Kidney (tissue), 14 donors: Measurements from ENCODE around the gene AGPAT1. TPM values are rescaled to one million over a fixed set of nuclear protein-coding genes. Genes with fewer than 3 reads are reported as not detected.

Experiments
- DNase-seq, 5 donors: peaks; one replicate each; pipeline ENCODE4 v3.0.0-alpha.2; 2013 to 2020
- FAIRE-seq: peaks from 2 replicates; lab custom pipeline; 2012; peaks lifted over from hg19 to GRCh38; lab: Jason Lieb, UNC
- H3K27ac ChIP-seq, 2 donors: one replicate each; pipeline ENCODE4 v1.7.0; 2013; ENCODE audit warnings: low read depth in 2 of 2, low read length in 2 of 2, inconsistent platforms in 1 of 2
- H3K27me3 ChIP-seq: one replicate; pipeline ENCODE4 v1.7.1; 2013; ENCODE audit warnings: low read length, inconsistent platforms; ENCODE audit not compliant: control insufficient read depth, insufficient read depth
- H3K36me3 ChIP-seq, 3 donors: one replicate each; pipeline versions ENCODE4 v1.7.0 to v1.7.1; 2013; ENCODE audit warnings: low read length in 3 of 3, control low read depth in 1 of 3, inconsistent platforms in 1 of 3; ENCODE audit not compliant: insufficient read depth in 3 of 3, control insufficient read depth in 2 of 3
- H3K4me1 ChIP-seq, 3 donors: one replicate each; pipeline versions ENCODE4 v1.7.0 to v1.7.1; 2013; ENCODE audit warnings: low read length in 3 of 3, inconsistent platforms in 1 of 3, low read depth in 1 of 3; ENCODE audit not compliant: control insufficient read depth in 2 of 3, insufficient read depth in 2 of 3
- H3K4me3 ChIP-seq, 3 donors: one replicate each; pipeline versions ENCODE4 v1.7.0 to v1.8.1; 2013; ENCODE audit warnings: low read length in 3 of 3, control low read depth in 1 of 3, inconsistent platforms in 1 of 3
- H3K9ac ChIP-seq, 3 donors: one replicate each; pipeline versions ENCODE4 v1.7.0 to v1.7.1; 2013; ENCODE audit warnings: low read length in 3 of 3, control low read depth in 1 of 3, inconsistent platforms in 1 of 3
- H3K9me3 ChIP-seq, 3 donors: one replicate each; pipeline versions ENCODE4 v1.7.0 to v1.7.1; 2013; ENCODE audit warnings: low read length in 3 of 3, control low read depth in 1 of 3, inconsistent platforms in 1 of 3; ENCODE audit not compliant: control insufficient read depth in 2 of 3, insufficient read depth in 1 of 3
- intact Hi-C: fragments of 100-400 bp; cut with DNase I; formaldehyde crosslinking; loops from one replicate; pipeline ENCODE4 v1.11.1; 2022
- polyA plus RNA-seq: library from polyadenylated mRNA; stranded (reverse); fragments of 350-450 nt; fragmentation: Illumina TruSeq; extraction: RNeasy Lipid Tissue Mini Kit (QIAGEN cat#74804); gene quantifications from one replicate; pipeline ENCODE4 v1.2.3, GENCODE V29; 2014; ENCODE audit warnings: low read depth, low replicate concordance; ENCODE audit not compliant: insufficient read depth
- total RNA-seq: library from RNA; stranded (reverse); fragmentation: NEBNext Ultra II Directional; extraction: Animal tissue kit (Norgen Biotek cat#: 25700); gene quantifications from one replicate; pipeline ENCODE4 v1.2.1, GENCODE V29; 2021
- TF ChIP-seq, protein P1 (sequence below): IDR thresholded peaks from 3 replicates; pipeline ENCODE4 v1.5.1; 2012; ENCODE audit warnings: mild to moderate bottlenecking, moderate library complexity, borderline replicate concordance; ENCODE audit not compliant: insufficient read depth; ENCODE audit errors: extremely low read depth
- donor health status: control.
- donor health status: control.
- donor health status: control.
- donor health status: control.
- donor health status: control.
- donor health status: DM: yes; HTN: yes; CAD: no.
- donor health status: Normal renal cell carcinoma (clear cell type).

AGPAT1 gene
- total and polyA plus RNA-seq, 2 donors from 2014 or later, result 58.9 to 87.1 TPM

DNA sequence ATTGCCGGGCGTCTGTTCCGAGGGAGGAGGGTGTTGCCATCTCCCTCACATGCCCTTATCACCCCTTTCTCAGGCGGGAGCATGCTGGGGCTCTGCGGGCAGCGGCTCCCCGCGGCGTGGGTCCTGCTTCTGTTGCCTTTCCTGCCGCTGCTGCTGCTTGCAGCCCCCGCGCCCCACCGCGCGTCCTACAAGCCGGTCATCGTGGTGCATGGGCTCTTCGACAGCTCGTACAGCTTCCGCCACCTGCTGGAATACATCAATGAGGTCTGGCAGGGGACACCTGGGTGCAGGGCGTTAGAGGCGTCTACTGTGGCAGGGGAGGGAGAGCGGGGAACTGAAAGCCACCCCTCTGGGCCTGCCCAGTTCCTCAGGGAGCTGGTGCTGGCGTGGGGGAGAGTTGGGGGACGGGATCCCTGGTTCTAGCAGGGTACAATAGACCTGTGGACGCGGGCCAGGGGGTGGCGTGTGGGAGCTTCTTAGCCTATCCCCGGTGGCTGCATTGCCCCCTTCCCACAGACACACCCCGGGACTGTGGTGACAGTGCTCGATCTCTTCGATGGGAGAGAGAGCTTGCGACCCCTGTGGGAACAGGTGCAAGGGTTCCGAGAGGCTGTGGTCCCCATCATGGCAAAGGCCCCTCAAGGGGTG lies 21.2 kb downstream of the AGPAT1 start:
- peak; percentile 84 to 93 (median 90) for DNase-seq
- H3K9ac ChIP-seq, result peak overlapping the region; percentile 82 to 91 (median 83)
- H3K27me3 ChIP-seq, result no peaks in the 10 kb centered on the region
- intact Hi-C loops, result no loop called here
- peak overlapping the region; percentile 88 to 98 for H3K27ac ChIP-seq
- peak overlapping the region; percentile 89 to 99 (median 96) for H3K4me3 ChIP-seq
- H3K36me3 ChIP-seq, result peaks cover 5 to 22% (median 12%) of the 10 kb centered on the region in 3 donors
- peaks cover 4 to 20% (median 13%) of the 10 kb centered on the region in 3 donors for H3K4me1 ChIP-seq
- no peak for FAIRE-seq
- no peaks in the 10 kb centered on the region for H3K9me3 ChIP-seq
- TF ChIP-seq, protein P1, sequence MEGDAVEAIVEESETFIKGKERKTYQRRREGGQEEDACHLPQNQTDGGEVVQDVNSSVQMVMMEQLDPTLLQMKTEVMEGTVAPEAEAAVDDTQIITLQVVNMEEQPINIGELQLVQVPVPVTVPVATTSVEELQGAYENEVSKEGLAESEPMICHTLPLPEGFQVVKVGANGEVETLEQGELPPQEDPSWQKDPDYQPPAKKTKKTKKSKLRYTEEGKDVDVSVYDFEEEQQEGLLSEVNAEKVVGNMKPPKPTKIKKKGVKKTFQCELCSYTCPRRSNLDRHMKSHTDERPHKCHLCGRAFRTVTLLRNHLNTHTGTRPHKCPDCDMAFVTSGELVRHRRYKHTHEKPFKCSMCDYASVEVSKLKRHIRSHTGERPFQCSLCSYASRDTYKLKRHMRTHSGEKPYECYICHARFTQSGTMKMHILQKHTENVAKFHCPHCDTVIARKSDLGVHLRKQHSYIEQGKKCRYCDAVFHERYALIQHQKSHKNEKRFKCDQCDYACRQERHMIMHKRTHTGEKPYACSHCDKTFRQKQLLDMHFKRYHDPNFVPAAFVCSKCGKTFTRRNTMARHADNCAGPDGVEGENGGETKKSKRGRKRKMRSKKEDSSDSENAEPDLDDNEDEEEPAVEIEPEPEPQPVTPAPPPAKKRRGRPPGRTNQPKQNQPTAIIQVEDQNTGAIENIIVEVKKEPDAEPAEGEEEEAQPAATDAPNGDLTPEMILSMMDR, result peak; percentile 59

DNA sequence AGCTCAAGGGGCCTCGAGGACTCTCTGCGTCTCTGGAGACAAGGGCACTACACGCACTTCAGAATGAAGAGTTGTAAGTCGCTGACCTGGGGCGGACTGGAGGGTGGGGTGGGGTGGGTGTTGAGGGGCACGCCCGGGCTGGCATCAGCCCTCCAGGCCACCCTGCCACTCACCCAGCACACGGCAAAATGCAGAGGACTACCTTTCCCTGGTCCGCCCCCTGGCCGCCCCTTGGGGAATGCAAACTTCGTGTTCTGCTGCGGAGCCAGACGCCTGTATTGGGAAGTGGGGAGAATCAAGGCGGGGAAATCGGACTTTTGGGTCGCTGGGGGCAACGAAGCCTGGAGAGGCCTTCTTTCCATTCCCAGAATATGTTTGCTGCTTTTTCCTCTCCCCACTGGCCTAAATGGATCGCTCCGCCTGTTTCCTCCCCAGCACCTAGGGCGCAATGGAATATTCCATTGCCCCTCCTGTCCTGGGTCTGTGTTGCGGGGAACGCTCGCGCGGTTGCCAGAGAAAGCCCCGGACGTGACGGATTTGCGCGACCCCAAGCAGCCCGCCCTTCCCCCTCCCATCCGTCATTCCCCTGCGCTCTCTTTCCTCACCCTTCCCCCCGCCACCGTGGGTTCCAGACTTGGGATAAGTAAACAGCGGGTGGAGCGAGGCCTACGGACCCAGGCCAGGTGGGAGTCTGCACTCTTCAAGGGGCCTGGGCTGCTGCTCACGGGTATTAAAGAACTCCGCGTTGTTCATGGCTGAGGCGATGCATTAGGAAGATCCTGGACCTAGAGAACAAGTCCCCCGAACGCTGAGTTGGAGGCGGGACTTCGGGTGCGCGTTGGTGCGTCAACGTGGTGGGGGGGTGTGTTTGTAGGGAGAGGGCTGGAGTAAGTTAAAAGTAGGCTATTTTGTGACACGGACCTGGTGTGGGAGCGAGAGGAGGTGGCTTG lies 22.0 kb downstream of the AGPAT1 start, which contains the start of gene PPT2:
TSS of gene PPT2 (plus strand) at position 578 of the 950 bp plus-strand sequence. CDS start 454 bp downstream, outside the sequence.
- FAIRE-seq (no peak), DNase-seq (peak; percentile 95 to 98 (median 97))
- intact Hi-C loops, result no loop called here
- TF ChIP-seq, protein P1, result peak; percentile 1
- Histone ChIP-seq H3K9ac (peak within 1 kb of the TSS; percentile 82 to 91 (median 83)), H3K36me3 (peaks cover 5 to 22% (median 12%) of the 10 kb centered on the region in 3 donors), H3K4me3 (peak within 1 kb of the TSS; percentile 89 to 99 (median 96)), H3K27ac (peak within 1 kb of the TSS; percentile 88 to 98), H3K27me3 (no peaks in the 10 kb centered on the region), H3K4me1 (peaks cover 4 to 20% (median 13%) of the 10 kb centered on the region in 3 donors), H3K9me3 (no peaks in the 10 kb centered on the region)

DNA sequence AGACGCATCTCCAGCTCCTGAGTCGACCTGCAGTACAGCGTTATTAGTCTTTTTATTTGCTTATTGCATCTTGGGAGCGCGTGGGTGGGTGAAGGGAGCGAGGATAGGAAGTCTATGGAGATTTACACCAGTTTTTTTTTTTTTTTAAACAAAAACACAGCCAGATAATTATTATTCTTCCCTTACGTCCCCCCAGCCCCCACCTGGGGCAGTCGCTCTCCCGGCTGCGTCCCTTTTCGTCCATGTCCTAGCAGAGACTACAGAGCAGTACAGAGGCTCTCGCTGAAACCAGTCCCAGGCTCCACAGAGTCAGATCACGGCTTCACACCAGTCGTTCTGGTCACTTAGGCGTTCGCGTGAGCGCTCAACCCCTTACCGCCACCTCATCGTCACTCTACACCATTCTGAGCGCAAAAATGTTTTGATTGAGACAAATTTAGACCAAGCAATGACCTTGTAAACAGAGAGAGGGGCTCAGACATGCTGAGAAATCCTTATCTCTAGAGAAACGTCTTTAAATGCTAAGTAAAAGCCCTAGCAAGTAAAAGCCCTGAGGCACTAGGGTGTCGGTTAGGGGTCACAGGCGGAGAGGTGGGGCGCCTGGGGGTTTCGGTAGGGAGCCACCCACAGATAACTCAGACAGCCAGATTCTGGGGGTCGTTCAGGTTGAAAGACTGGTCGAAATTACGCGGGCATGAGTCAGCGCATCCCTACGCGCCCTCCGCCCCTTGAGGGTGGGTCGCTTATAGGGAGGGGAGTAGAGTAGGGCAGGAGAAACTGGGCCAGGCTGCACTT lies 22.9 kb downstream of the AGPAT1 start:
- FAIRE-seq (no peak), DNase-seq (peak in 4 of 5 donors; percentile 66 to 84 (median 78))
- intact Hi-C loops, result no loop called here
- Histone ChIP-seq H3K27me3 (no peaks in the 10 kb centered on the region), H3K27ac (peak overlapping the region; percentile 88 to 98), H3K36me3 (peaks cover 5 to 19% (median 10%) of the 10 kb centered on the region in 3 donors), H3K9me3 (no peaks in the 10 kb centered on the region), H3K9ac (peak overlapping the region; percentile 32 to 82 (median 37)), H3K4me1 (peaks cover 4 to 20% (median 13%) of the 10 kb centered on the region in 3 donors), H3K4me3 (peak overlapping the region; percentile 89 to 99 (median 96))
- TF ChIP-seq, protein P1, result no peak
